ENCODE results near the gene CPZ. TPM values are rescaled to one million over a fixed set of nuclear protein-coding genes. Genes with fewer than 3 reads are reported as not detected.
A peak's percentile ranks its signal among the peaks of the same experiment; 100 is the strongest.
"Not testable (repeated sequence)": the region's sequence is repeated elsewhere in the genome, so short reads cannot be mapped to it uniquely, and the experiment has no call there.

The CPZ gene
- total RNA-seq, 2 donors from 2014 or later = not detected

GRCh38 chr4:8631896-8632295, 39.3 kb downstream of the CPZ start:
- H3K27me3 Mint-ChIP-seq; H3K9me3 Mint-ChIP-seq; H3K36me3 Mint-ChIP-seq; H3K4me3 Mint-ChIP-seq; H3K4me1 Mint-ChIP-seq (ENCODE audit: low read depth in 2 of 2); DNase-seq (ENCODE audit: low spot score); H3K27ac Mint-ChIP-seq: not testable (repeated sequence)
- ATAC-seq = peak; percentile 10 to 40

- H3K27ac Mint-ChIP-seq; H3K27me3 Mint-ChIP-seq; ATAC-seq; H3K9me3 Mint-ChIP-seq; H3K4me3 Mint-ChIP-seq; DNase-seq (ENCODE audit: low spot score); H3K36me3 Mint-ChIP-seq; H3K4me1 Mint-ChIP-seq (ENCODE audit: low read depth in 2 of 2): not testable (repeated sequence)
Observed at GRCh38 chr4:8634773-8635172, 42.2 kb downstream of the CPZ start.

DNA sequence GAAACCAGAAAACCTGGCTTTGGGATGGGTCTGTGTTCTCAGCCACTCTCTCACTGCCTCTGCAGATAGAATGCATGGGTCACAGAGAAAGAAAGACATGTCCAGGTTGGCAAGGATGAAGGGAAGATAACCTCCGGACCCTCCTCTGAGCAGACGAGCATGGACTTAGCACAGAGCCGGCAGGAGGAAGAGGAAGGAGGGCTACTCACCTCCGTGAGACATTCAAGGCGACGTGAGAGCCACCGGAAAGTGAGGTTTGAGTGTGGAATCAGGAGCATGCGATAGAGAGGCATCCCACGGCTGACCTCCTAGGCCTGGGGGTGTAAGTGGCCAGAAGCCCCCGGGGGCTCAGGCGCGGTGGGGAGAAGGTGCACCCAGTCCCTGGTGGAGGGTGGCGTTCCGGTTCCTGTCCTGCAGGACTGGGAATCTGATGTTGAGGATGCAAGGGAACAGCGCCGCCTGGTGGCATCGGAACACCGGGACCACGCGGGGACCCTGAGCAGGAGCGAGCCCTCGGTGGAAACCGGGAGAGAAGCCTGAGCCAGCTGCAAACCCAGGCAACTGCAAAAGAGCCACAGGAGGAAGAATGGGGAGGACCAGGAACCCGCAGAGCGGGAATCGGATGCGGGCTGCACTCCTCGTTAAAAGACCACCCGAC, 43.5 kb downstream of the CPZ start:
- H3K27me3 Mint-ChIP-seq; H3K27ac Mint-ChIP-seq; DNase-seq (ENCODE audit: low spot score); H3K9me3 Mint-ChIP-seq; H3K4me1 Mint-ChIP-seq (ENCODE audit: low read depth in 2 of 2); H3K36me3 Mint-ChIP-seq; ATAC-seq; H3K4me3 Mint-ChIP-seq: not testable (repeated sequence)

- H3K4me1 Mint-ChIP-seq (ENCODE audit: low read depth in 2 of 2) = no peaks in the 10 kb centered on the region
- no peak for DNase-seq (ENCODE audit: low spot score)
- no peak overlapping the region for H3K4me3 Mint-ChIP-seq
- no peaks in the 10 kb centered on the region for H3K9me3 Mint-ChIP-seq
- no peak overlapping the region for H3K27ac Mint-ChIP-seq
- H3K36me3 Mint-ChIP-seq = no peaks in the 10 kb centered on the region
- H3K27me3 Mint-ChIP-seq = peaks cover 7 to 10% of the 10 kb centered on the region in 2 donors
- ATAC-seq = no peak
Observed at GRCh38 chr4:8637456-8637984, 45.0 kb downstream of the CPZ start.

DNA sequence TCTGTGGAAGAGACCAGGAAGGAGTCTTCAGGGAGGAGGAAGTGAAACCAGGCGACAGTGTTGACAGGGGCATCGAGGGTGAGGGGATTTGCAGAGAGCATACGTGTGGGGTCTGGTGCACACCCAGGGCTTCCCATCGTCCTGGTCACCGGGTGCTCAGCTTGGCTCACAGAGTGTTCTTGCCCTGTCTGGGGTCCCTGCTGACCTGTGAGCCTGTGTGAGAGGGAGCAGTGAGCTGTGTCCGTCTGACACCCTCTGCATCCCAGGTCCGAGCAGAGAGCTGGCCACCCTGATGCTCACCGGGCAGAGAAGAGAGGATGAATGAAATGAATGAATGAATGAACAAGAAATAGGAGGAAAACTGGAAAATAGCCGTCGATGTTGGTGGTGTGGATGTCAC, 46.5 kb downstream of the CPZ start:
- no peaks in the 10 kb centered on the region for H3K9me3 Mint-ChIP-seq
- peaks cover 7 to 10% of the 10 kb centered on the region in 2 donors for H3K27me3 Mint-ChIP-seq
- H3K4me3 Mint-ChIP-seq = no peak overlapping the region
- no peak overlapping the region for H3K27ac Mint-ChIP-seq
- DNase-seq (ENCODE audit: low spot score) (peak; percentile 15), ATAC-seq (no peak)
- no peaks in the 10 kb centered on the region for H3K4me1 Mint-ChIP-seq (ENCODE audit: low read depth in 2 of 2)
- H3K36me3 Mint-ChIP-seq = no peaks in the 10 kb centered on the region

DNA sequence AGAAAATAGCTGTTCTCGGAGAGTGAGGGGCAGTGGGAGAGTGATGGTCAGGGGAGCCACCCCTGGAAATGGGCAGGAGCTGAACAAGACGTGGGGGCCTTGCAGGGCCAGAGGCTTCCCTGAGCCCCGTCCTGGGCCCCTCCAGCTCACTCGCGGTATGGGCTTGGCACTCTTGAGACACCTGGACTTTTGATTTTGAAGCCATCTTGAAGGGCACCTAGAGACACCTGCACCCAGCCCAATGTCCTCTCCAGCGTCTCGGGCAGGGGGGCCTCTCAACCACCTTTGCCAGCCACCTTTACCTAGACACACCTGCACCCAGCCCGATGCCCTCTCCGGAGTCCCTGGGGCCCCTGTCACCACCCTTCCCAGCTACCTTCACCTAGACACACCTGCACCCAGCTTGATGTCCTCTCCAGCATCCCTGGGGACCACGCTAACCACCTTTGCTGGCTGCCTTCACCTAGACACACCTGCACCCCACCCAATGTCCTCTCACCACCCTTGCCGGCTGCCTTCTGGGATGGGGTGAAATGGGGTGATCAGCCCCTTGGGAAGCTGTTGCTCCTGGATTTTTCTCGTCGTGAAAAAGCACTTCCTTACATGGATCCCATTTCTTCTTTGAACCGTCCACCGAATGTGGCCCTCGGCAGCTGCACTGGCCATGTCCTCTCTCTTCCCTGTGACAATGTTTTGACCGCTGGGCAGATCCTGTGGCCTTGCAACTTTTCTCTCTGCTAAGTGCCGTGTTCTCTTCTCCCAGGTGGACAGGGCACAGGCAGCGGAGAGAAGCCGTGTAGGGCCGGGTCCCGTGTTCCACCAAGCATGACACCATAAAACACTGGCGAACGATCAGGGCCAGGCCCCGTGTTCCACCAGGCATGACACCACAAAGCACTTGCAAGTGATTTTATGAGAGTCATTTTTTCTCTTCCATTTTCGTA, 47.5 kb downstream of the CPZ start:
- Mint-ChIP-seq H3K9me3 (no peaks in the 10 kb centered on the region), H3K27me3 (peaks cover 7 to 10% of the 10 kb centered on the region in 2 donors), H3K27ac (no peak overlapping the region), H3K4me3 (no peak overlapping the region), H3K4me1 (ENCODE audit: low read depth in 2 of 2) (no peaks in the 10 kb centered on the region), H3K36me3 (no peaks in the 10 kb centered on the region)
- peak in 1 of 2 donors; percentile 20 for ATAC-seq
- DNase-seq (ENCODE audit: low spot score) = peak; percentile 53

GRCh38 chr4:8640816-8641215, 48.3 kb downstream of the CPZ start:
- no peaks in the 10 kb centered on the region for H3K4me1 Mint-ChIP-seq (ENCODE audit: low read depth in 2 of 2)
- no peak for ATAC-seq
- H3K36me3 Mint-ChIP-seq = no peaks in the 10 kb centered on the region

DNA sequence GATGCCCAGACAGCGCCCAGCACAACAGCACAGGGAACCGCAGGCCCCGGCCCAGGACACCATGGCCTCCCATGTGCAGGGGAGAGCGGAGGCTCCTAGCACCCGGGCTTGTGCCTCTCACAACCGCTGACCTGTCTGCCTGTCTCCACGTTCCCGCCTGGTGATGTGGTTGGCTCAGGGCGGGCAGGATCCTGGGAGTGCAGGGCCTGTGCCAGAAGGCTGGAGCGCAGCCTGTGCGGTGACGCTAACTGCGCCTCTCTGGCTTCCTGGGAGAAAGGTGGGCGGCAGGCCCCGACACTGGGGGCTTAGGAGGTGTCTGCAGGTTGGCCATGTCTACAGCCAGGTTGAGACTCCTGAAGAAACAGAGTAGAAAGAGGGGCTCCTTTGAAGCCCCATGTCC, 48.7 kb downstream of the CPZ start:
- ATAC-seq = no peak
- no peaks in the 10 kb centered on the region for H3K4me1 Mint-ChIP-seq (ENCODE audit: low read depth in 2 of 2)
- no peaks in the 10 kb centered on the region for H3K36me3 Mint-ChIP-seq
- peak; percentile 10 for DNase-seq (ENCODE audit: low spot score)
- peaks cover 7 to 10% of the 10 kb centered on the region in 2 donors for H3K27me3 Mint-ChIP-seq
- H3K9me3 Mint-ChIP-seq = no peaks in the 10 kb centered on the region
- no peak overlapping the region for H3K27ac Mint-ChIP-seq
- no peak overlapping the region for H3K4me3 Mint-ChIP-seq

More at GRCh38 chr4:8640816-8641215, 48.3 kb downstream of the CPZ start:
- H3K9me3 Mint-ChIP-seq = no peaks in the 10 kb centered on the region
- peaks cover 7 to 10% of the 10 kb centered on the region in 2 donors for H3K27me3 Mint-ChIP-seq
- H3K27ac Mint-ChIP-seq = no peak overlapping the region
- H3K4me3 Mint-ChIP-seq = no peak overlapping the region
- peak; percentile 34 for DNase-seq (ENCODE audit: low spot score)

DNA sequence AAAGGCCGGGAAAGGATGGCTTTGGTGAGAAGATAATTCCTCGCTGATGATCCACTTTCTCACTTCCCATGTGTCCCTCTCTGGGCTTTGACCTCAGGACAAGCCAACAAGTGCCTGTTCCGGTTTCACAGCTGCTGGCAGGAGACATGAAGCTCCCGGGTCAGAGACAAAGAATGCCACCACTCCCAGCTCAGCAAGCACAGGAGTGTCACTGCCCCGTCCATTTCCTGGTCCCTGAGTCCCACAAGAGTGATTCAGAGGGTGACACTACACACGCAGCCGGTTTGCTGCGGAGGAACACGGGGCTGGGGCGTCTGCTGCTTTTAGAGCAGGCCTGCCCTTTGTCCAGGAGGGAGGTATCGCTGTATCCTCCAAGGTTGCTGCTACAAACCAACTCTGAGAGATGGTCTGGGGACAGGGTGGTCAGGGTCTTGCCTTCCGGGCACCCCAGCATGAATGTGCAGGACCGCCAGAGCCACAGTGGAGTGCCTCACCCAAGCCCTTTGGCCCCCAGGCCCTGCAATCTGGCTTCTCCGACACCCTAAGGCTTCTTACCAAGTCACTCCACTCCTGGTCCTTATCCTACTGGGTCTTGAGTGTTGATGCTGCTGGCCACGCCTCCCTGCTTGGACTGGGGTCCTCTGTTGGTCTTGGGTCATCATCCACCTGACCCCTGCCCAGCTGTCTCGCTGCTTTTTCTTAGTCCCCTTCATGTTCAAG, 49.5 kb downstream of the CPZ start:
- H3K27me3 Mint-ChIP-seq = peaks cover 7 to 10% of the 10 kb centered on the region in 2 donors
- H3K36me3 Mint-ChIP-seq = no peaks in the 10 kb centered on the region
- no peak overlapping the region for H3K27ac Mint-ChIP-seq
- no peaks in the 10 kb centered on the region for H3K4me1 Mint-ChIP-seq (ENCODE audit: low read depth in 2 of 2)
- H3K4me3 Mint-ChIP-seq = no peak overlapping the region
- no peak for ATAC-seq
- DNase-seq (ENCODE audit: low spot score) = peak; percentile 51
- H3K9me3 Mint-ChIP-seq = no peaks in the 10 kb centered on the region

GRCh38 chr4:8642651-8643321, 50.2 kb downstream of the CPZ start:
- no peak overlapping the region for H3K27ac Mint-ChIP-seq
- no peaks in the 10 kb centered on the region for H3K9me3 Mint-ChIP-seq
- no peak for ATAC-seq

DNA sequence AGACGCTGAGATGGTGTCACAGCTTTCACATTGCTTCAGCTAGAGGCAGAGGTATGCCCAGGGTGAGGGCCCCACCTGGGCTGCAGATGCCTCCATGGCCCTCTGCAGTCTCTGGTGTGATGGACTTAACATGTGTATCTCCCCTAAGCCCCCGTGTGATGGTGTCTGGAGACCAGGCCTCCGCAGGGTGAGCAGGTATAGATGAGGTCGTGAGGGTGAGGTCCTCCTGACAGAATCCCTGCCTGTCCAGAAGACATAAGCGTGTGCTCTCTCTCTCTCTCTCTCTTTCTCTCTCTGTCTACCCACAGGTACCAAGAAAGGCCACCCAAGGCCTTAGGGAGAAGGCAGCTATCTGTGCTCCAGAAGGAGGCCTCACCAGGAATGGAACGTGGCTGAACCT, 50.9 kb downstream of the CPZ start:
- no peaks in the 10 kb centered on the region for H3K9me3 Mint-ChIP-seq
- H3K4me3 Mint-ChIP-seq = no peak overlapping the region
- no peak overlapping the region for H3K27ac Mint-ChIP-seq
- ATAC-seq = no peak
- no peaks in the 10 kb centered on the region for H3K4me1 Mint-ChIP-seq (ENCODE audit: low read depth in 2 of 2)
- no peaks in the 10 kb centered on the region for H3K36me3 Mint-ChIP-seq
- peak; percentile 44 for DNase-seq (ENCODE audit: low spot score)
- H3K27me3 Mint-ChIP-seq = peaks cover 7 to 10% of the 10 kb centered on the region in 2 donors

More at GRCh38 chr4:8642651-8643321, 50.2 kb downstream of the CPZ start:
- Mint-ChIP-seq H3K36me3 (no peaks in the 10 kb centered on the region), H3K4me3 (no peak overlapping the region), H3K27me3 (peaks cover 7 to 10% of the 10 kb centered on the region in 2 donors), H3K4me1 (ENCODE audit: low read depth in 2 of 2) (no peaks in the 10 kb centered on the region)
- no peak for DNase-seq (ENCODE audit: low spot score)

DNA sequence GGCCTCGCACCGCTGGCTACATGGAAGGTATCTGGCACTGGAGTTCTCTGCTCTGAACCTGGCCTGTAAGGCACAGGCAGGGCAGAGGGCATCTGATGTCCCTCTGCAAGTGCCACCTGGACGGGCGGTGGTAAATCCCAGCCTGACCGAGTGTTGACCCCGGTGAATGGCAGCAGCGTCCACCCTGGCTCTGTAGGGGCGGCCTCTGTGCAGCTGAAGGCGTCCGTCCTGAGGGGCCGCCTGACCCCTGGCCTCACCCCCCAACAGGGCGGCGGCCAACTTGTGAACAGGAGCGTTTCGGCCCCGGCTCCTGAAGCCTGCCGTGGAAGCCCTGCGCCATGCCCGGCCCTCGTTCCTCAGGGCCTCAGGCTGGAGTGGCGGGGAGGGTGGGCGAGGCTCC, 51.4 kb downstream of the CPZ start:
- H3K36me3 Mint-ChIP-seq = no peaks in the 10 kb centered on the region
- H3K27ac Mint-ChIP-seq = no peak overlapping the region
- peaks cover 4 to 7% of the 10 kb centered on the region in 2 donors for H3K27me3 Mint-ChIP-seq
- DNase-seq (ENCODE audit: low spot score) = peak; percentile 56
- no peaks in the 10 kb centered on the region for H3K9me3 Mint-ChIP-seq
- H3K4me1 Mint-ChIP-seq (ENCODE audit: low read depth in 2 of 2) = no peaks in the 10 kb centered on the region
- ATAC-seq = no peak
- no peak overlapping the region for H3K4me3 Mint-ChIP-seq

- Mint-ChIP-seq H3K9me3 (no peaks in the 10 kb centered on the region), H3K36me3 (no peaks in the 10 kb centered on the region), H3K27ac (no peak overlapping the region), H3K4me1 (ENCODE audit: low read depth in 2 of 2) (no peaks in the 10 kb centered on the region), H3K4me3 (no peak overlapping the region), H3K27me3 (peaks cover 0 to 6% of the 10 kb centered on the region in 2 donors)
- ATAC-seq (no peak), DNase-seq (ENCODE audit: low spot score) (peak; percentile 38)
Observed at GRCh38 chr4:8644461-8644891, 51.9 kb downstream of the CPZ start.

Measured in natural killer cell treated with Interleukin-12 subunit alpha and Interleukin-12 subunit beta and Interleukin-15 and Interleukin-18, amount 100 ng/mL, for 72 hours (primary cell).